ENCODE data around the gene RHOBTB1. TPM values are rescaled to one million over a fixed set of nuclear protein-coding genes. Genes with fewer than 3 reads are reported as not detected.

RHOBTB1 gene
- total and polyA plus RNA-seq, 4 donors: 2.7 to 11.8 (median 4.9) TPM

GRCh38 chr10:60977161-60978122 lies 33.5 kb upstream of the RHOBTB1 start:
- H3K9ac ChIP-seq (ENCODE audit: low read depth in 1 of 2, low read length in 2 of 2): no peak overlapping the region
- 36% methylated on average over 2 of the region's 2 CpGs for WGBS
- no peak for DNase-seq (ENCODE audit: low spot score)

GRCh38 chr10:60976687-60977086 lies 32.7 kb upstream of the RHOBTB1 start:
- WGBS: 74% methylated on average over 2 of the region's 2 CpGs

More at GRCh38 chr10:60977161-60978122, 33.5 kb upstream of the RHOBTB1 start:
- Histone ChIP-seq H3K4me1 (ENCODE audit: control insufficient read depth in 4 of 4, insufficient read depth in 4 of 4, low read length in 3 of 4) (peaks cover 0 to 19% (median 9%) of the 10 kb centered on the region in 4 donors), H3K27me3 (ENCODE audit: control insufficient read depth in 4 of 4, insufficient read depth in 4 of 4, low read length in 3 of 4) (no peaks in the 10 kb centered on the region), H3K4me3 (ENCODE audit: low read depth in 1 of 3, low read length in 3 of 3) (no peak overlapping the region), H3K27ac (ENCODE audit: low read depth in 1 of 2, low read length in 2 of 2) (peak overlapping the region in 1 of 2 donors; percentile 19), H3K9me3 (ENCODE audit: control insufficient read depth in 4 of 4, low read length in 3 of 4) (no peaks in the 10 kb centered on the region), H3K36me3 (ENCODE audit: control insufficient read depth in 4 of 4, insufficient read depth in 3 of 4, low read depth in 1 of 4, low read length in 3 of 4) (no peaks in the 10 kb centered on the region)
- TF ChIP-seq, protein P1, sequence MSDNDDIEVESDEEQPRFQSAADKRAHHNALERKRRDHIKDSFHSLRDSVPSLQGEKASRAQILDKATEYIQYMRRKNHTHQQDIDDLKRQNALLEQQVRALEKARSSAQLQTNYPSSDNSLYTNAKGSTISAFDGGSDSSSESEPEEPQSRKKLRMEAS (IDR thresholded peaks at IDR 0.05): no peak
- TF ChIP-seq FOXA2 (IDR thresholded peaks at IDR 0.05) (peak; percentile 59), EGR1 (IDR thresholded peaks at IDR 0.05; ENCODE audit: low read depth in 2 of 2) (no peak), FOXA1 (IDR thresholded peaks at IDR 0.05) (no peak), HNF4A (conservative IDR thresholded peaks at IDR 0.05) (peak in 1 of 2 donors; percentile 24), JUND (IDR thresholded peaks at IDR 0.05) (no peak), SP1 (IDR thresholded peaks at IDR 0.05) (peak; percentile 41), NR2F2 (IDR thresholded peaks at IDR 0.05) (no peak)
- TF ChIP-seq, protein P2, sequence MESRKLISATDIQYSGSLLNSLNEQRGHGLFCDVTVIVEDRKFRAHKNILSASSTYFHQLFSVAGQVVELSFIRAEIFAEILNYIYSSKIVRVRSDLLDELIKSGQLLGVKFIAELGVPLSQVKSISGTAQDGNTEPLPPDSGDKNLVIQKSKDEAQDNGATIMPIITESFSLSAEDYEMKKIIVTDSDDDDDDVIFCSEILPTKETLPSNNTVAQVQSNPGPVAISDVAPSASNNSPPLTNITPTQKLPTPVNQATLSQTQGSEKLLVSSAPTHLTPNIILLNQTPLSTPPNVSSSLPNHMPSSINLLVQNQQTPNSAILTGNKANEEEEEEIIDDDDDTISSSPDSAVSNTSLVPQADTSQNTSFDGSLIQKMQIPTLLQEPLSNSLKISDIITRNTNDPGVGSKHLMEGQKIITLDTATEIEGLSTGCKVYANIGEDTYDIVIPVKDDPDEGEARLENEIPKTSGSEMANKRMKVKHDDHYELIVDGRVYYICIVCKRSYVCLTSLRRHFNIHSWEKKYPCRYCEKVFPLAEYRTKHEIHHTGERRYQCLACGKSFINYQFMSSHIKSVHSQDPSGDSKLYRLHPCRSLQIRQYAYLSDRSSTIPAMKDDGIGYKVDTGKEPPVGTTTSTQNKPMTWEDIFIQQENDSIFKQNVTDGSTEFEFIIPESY (IDR thresholded peaks at IDR 0.05): no peak

More at GRCh38 chr10:60976687-60977086, 32.7 kb upstream of the RHOBTB1 start:
- TF ChIP-seq CTCF (IDR thresholded peaks at IDR 0.05; ENCODE audit: low read depth, low read length, missing input control): no peak
- no peak for TF ChIP-seq SP1 (IDR thresholded peaks at IDR 0.05)
- no peak for TF ChIP-seq TAF1 (conservative IDR thresholded peaks at IDR 0.05)
- TF ChIP-seq, protein P2 (IDR thresholded peaks at IDR 0.05): no peak
- no peak for TF ChIP-seq HNF4A (conservative IDR thresholded peaks at IDR 0.05)
- TF ChIP-seq HNF4G (IDR thresholded peaks at IDR 0.05): no peak
- TF ChIP-seq, protein P1 (IDR thresholded peaks at IDR 0.05): no peak
- TF ChIP-seq FOXA2 (IDR thresholded peaks at IDR 0.05): no peak
- TF ChIP-seq, protein P3, sequence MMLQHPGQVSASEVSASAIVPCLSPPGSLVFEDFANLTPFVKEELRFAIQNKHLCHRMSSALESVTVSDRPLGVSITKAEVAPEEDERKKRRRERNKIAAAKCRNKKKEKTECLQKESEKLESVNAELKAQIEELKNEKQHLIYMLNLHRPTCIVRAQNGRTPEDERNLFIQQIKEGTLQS (IDR thresholded peaks at IDR 0.05): no peak
- no peak for TF ChIP-seq EGR1 (IDR thresholded peaks at IDR 0.05; ENCODE audit: low read depth in 2 of 2)
- TF ChIP-seq, protein P4, sequence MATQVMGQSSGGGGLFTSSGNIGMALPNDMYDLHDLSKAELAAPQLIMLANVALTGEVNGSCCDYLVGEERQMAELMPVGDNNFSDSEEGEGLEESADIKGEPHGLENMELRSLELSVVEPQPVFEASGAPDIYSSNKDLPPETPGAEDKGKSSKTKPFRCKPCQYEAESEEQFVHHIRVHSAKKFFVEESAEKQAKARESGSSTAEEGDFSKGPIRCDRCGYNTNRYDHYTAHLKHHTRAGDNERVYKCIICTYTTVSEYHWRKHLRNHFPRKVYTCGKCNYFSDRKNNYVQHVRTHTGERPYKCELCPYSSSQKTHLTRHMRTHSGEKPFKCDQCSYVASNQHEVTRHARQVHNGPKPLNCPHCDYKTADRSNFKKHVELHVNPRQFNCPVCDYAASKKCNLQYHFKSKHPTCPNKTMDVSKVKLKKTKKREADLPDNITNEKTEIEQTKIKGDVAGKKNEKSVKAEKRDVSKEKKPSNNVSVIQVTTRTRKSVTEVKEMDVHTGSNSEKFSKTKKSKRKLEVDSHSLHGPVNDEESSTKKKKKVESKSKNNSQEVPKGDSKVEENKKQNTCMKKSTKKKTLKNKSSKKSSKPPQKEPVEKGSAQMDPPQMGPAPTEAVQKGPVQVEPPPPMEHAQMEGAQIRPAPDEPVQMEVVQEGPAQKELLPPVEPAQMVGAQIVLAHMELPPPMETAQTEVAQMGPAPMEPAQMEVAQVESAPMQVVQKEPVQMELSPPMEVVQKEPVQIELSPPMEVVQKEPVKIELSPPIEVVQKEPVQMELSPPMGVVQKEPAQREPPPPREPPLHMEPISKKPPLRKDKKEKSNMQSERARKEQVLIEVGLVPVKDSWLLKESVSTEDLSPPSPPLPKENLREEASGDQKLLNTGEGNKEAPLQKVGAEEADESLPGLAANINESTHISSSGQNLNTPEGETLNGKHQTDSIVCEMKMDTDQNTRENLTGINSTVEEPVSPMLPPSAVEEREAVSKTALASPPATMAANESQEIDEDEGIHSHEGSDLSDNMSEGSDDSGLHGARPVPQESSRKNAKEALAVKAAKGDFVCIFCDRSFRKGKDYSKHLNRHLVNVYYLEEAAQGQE (IDR thresholded peaks at IDR 0.05): no peak
- TF ChIP-seq RAD21 (IDR thresholded peaks at IDR 0.05): no peak
- TF ChIP-seq GABPA (IDR thresholded peaks at IDR 0.05 in 1 of 2, conservative IDR thresholded peaks at IDR 0.05 in 1 of 2): no peak
- Histone ChIP-seq H3K9me3 (ENCODE audit: control insufficient read depth in 4 of 4, low read length in 3 of 4) (no peaks in the 10 kb centered on the region), H3K4me3 (ENCODE audit: low read depth in 1 of 3, low read length in 3 of 3) (no peak overlapping the region), H3K27ac (ENCODE audit: low read depth in 1 of 2, low read length in 2 of 2) (no peak overlapping the region), H3K27me3 (ENCODE audit: control insufficient read depth in 4 of 4, insufficient read depth in 4 of 4, low read length in 3 of 4) (no peaks in the 10 kb centered on the region), H3K36me3 (ENCODE audit: control insufficient read depth in 4 of 4, insufficient read depth in 3 of 4, low read depth in 1 of 4, low read length in 3 of 4) (no peaks in the 10 kb centered on the region), H3K9ac (ENCODE audit: low read depth in 1 of 2, low read length in 2 of 2) (no peak overlapping the region), H3K4me1 (ENCODE audit: control insufficient read depth in 4 of 4, insufficient read depth in 4 of 4, low read length in 3 of 4) (peaks cover 0 to 19% (median 9%) of the 10 kb centered on the region in 4 donors)
- no peak for DNase-seq (ENCODE audit: low spot score)

Measured in liver (tissue), 9 donors.